ENCODE results near the gene JPT2. TPM values are rescaled to one million over a fixed set of nuclear protein-coding genes. Genes with fewer than 3 reads are reported as not detected.

JPT2 gene
- total RNA-seq, result 10 to 100 TPM; 11.6 to 14.4 TPM
- total RNA-seq, result 21.1 to 53.8 reads per million in 2 donors

DNA sequence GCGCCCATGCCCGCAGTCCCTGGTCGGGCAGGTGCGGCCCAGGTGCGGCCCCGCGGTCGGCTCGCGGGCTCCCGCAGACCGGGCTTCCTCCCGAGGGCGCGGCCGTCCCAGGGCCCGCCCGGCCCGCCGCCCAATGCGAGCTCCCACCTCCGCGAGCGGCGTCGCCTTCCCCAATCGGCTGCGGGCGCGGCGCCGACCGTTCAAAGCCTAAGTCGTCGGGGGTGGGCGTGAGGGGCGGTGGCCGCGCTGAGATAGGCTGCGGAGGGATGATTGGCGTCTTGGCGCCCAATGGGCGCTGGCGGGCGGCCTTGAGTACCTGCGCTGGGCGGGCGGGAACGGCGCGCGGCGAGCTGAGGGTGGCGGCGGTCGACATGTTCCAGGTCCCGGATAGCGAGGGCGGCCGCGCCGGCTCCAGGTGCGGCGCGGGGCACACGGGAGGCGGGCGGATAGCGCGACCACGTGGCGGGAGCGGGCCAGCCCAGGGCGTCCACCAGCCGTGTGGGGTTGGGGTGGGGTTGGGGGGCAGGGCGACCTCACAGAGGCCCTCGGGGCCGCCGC, at the start of gene JPT2:
TSS of gene JPT2 (plus strand) at position 338 of the 558 bp plus-strand sequence. CDS start at position 372, 34 bp downstream.
- peak; percentile 91 to 93 (median 92) for DNase-seq
- H3K36me3 Mint-ChIP-seq (ENCODE audit: low read depth), result peaks cover under 1% of the 10 kb centered on the region

DNA sequence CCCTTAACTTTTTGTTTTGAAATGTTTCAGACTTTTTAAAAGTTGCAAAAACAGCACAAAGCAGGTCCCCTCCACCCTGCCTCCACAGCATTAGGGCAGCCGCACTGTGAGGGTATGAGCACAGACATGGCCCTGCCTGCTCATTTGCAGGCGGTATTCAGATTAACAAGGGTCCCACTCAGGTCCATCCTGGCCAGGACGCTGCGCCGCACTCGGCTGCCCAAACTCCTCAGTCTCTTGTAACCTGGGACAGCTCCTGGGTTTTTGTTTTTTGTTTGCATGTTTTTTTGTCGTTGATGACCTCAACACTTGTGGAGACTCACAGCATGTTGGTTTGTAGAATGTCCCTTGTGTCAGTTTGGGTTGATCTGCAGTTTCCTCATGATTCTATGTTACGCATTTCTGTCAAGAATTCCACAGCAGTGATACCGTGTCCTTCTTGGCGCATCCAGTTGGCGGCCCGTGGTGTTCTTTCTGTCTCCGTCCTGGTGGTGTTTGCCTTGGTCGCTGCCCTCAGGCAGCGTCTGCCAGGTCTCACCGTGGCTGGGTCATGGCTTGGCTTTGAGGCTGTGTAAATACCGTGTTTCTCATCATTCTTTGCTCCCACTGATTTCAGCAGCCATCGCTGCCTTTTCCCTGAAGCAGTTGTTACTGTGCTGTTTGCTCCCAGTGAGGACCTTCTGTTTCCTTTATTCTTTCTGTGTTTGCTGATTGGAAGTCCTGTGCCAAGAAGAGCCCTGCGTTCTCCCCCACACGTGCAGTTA, 47.4 kb upstream of the JPT2 start:
- no peak overlapping the region for H3K4me3 Mint-ChIP-seq
- ATAC-seq (no peak), DNase-seq (no peak)
- H3K27ac Mint-ChIP-seq, result peak overlapping the region; percentile 54
- peaks cover 5% of the 10 kb centered on the region for H3K36me3 Mint-ChIP-seq (ENCODE audit: low read depth)
- no peaks in the 10 kb centered on the region for H3K9me3 ChIP-seq (ENCODE audit: control insufficient read depth, low read length, poor library complexity, severe bottlenecking)
- H3K4me1 Mint-ChIP-seq, result peaks cover 18% of the 10 kb centered on the region
- no peaks in the 10 kb centered on the region for H3K27me3 Mint-ChIP-seq

More for the DNA sequence above, at the start of gene JPT2:
- H3K27ac Mint-ChIP-seq, result peak within 1 kb of the TSS; percentile 87
- ATAC-seq, result peak; percentile 98
- H3K9me3 ChIP-seq (ENCODE audit: control insufficient read depth, low read length, poor library complexity, severe bottlenecking), result no peaks in the 10 kb centered on the region
- H3K4me1 Mint-ChIP-seq, result peaks cover 24% of the 10 kb centered on the region
- no peaks in the 10 kb centered on the region for H3K27me3 Mint-ChIP-seq
- H3K4me3 Mint-ChIP-seq, result peak within 1 kb of the TSS; percentile 92

DNA sequence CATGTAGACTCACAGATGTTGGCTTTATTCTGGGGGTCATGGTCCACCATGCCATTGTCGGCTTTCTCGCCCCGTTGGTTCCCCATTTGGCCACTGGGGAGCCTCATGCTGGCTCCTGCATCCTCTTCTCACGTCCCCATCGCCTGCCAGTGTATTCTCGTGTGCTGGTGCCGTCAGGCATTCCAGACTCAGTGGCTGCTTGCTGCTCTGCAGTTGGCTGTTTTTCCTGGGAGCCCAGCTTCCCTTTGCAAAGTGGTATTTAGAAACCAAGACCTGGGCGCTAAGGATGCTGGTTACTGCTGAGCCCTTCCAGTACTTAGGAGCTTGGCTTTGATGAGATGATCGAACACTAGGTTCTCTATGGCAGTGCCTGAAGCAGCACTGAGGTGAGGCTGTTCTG, 46.8 kb upstream of the JPT2 start:
- H3K27ac Mint-ChIP-seq, result peak overlapping the region; percentile 54
- peaks cover 5% of the 10 kb centered on the region for H3K36me3 Mint-ChIP-seq (ENCODE audit: low read depth)
- no peaks in the 10 kb centered on the region for H3K27me3 Mint-ChIP-seq
- no peak for ATAC-seq
- H3K4me1 Mint-ChIP-seq, result peaks cover 19% of the 10 kb centered on the region
- DNase-seq, result no peak
- no peak overlapping the region for H3K4me3 Mint-ChIP-seq
- no peaks in the 10 kb centered on the region for H3K9me3 ChIP-seq (ENCODE audit: control insufficient read depth, low read length, poor library complexity, severe bottlenecking)

- no peak for DNase-seq
- H3K36me3 Mint-ChIP-seq (ENCODE audit: low read depth), result peaks cover 5% of the 10 kb centered on the region
- H3K27me3 Mint-ChIP-seq, result no peaks in the 10 kb centered on the region
- H3K9me3 ChIP-seq (ENCODE audit: control insufficient read depth, low read length, poor library complexity, severe bottlenecking), result no peaks in the 10 kb centered on the region
- no peak overlapping the region for H3K4me3 Mint-ChIP-seq
- H3K27ac Mint-ChIP-seq, result no peak overlapping the region
- peaks cover 19% of the 10 kb centered on the region for H3K4me1 Mint-ChIP-seq
- ATAC-seq, result no peak
These were observed 46.0 kb upstream of the JPT2 start for GRCh38 chr16:1631931-1632637.

GRCh38 chr16:1632638-1632970, 45.5 kb upstream of the JPT2 start:
- Mint-ChIP-seq H3K27ac (no peak overlapping the region), H3K4me1 (peaks cover 19% of the 10 kb centered on the region), H3K36me3 (ENCODE audit: low read depth) (peaks cover 5% of the 10 kb centered on the region), H3K4me3 (no peak overlapping the region), H3K27me3 (no peaks in the 10 kb centered on the region)
- H3K9me3 ChIP-seq (ENCODE audit: control insufficient read depth, low read length, poor library complexity, severe bottlenecking), result no peaks in the 10 kb centered on the region
- ATAC-seq (no peak), DNase-seq (no peak)

DNA sequence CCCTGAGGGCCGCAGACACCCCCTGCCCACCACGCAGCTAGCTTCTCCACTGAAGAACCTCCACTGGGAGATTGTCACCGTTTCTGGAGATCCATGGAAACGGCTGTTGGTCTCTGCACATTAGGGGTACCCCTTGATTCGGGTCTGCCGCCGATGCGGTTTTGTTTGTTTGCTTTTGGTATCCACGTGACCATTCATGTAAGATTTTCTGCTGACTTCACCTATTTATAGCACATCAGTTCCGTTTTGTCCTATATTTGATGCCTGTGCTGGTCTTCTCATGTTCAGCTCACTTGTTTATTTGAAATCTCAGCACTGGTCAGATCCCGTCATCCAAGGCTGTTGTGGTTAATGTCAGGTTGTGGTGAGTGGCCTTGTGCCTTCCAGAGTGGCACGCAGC, 44.8 kb upstream of the JPT2 start:
- no peaks in the 10 kb centered on the region for H3K27me3 Mint-ChIP-seq
- H3K27ac Mint-ChIP-seq, result no peak overlapping the region
- H3K4me1 Mint-ChIP-seq, result peaks cover 22% of the 10 kb centered on the region
- no peak overlapping the region for H3K4me3 Mint-ChIP-seq
- ATAC-seq (no peak), DNase-seq (no peak)
- peaks cover 10% of the 10 kb centered on the region for H3K36me3 Mint-ChIP-seq (ENCODE audit: low read depth)
- no peaks in the 10 kb centered on the region for H3K9me3 ChIP-seq (ENCODE audit: control insufficient read depth, low read length, poor library complexity, severe bottlenecking)

- no peak overlapping the region for H3K4me3 Mint-ChIP-seq
These were observed 43.5 kb upstream of the JPT2 start for GRCh38 chr16:1634541-1634940.

GRCh38 chr16:1635070-1635469, 43.0 kb upstream of the JPT2 start:
- Mint-ChIP-seq H3K4me3 (no peak overlapping the region), H3K27ac (no peak overlapping the region), H3K36me3 (ENCODE audit: low read depth) (peaks cover 8% of the 10 kb centered on the region), H3K27me3 (no peaks in the 10 kb centered on the region), H3K4me1 (peaks cover 17% of the 10 kb centered on the region)
- ATAC-seq, result no peak
- no peak for DNase-seq
- H3K9me3 ChIP-seq (ENCODE audit: control insufficient read depth, low read length, poor library complexity, severe bottlenecking), result no peaks in the 10 kb centered on the region

More at GRCh38 chr16:1634541-1634940, 43.5 kb upstream of the JPT2 start:
- Mint-ChIP-seq H3K27ac (no peak overlapping the region), H3K4me1 (peaks cover 19% of the 10 kb centered on the region), H3K27me3 (no peaks in the 10 kb centered on the region), H3K36me3 (ENCODE audit: low read depth) (peaks cover 8% of the 10 kb centered on the region)
- DNase-seq (no peak), ATAC-seq (no peak)
- H3K9me3 ChIP-seq (ENCODE audit: control insufficient read depth, low read length, poor library complexity, severe bottlenecking), result no peaks in the 10 kb centered on the region

GRCh38 chr16:1637526-1637925, 40.6 kb upstream of the JPT2 start:
- H3K4me3 Mint-ChIP-seq, result no peak overlapping the region
- H3K27me3 Mint-ChIP-seq, result no peaks in the 10 kb centered on the region
- no peak for ATAC-seq
- H3K27ac Mint-ChIP-seq, result no peak overlapping the region
- no peak for DNase-seq
- peaks cover 12% of the 10 kb centered on the region for H3K36me3 Mint-ChIP-seq (ENCODE audit: low read depth)
- peaks cover 11% of the 10 kb centered on the region for H3K4me1 Mint-ChIP-seq
- H3K9me3 ChIP-seq (ENCODE audit: control insufficient read depth, low read length, poor library complexity, severe bottlenecking), result no peaks in the 10 kb centered on the region

DNA sequence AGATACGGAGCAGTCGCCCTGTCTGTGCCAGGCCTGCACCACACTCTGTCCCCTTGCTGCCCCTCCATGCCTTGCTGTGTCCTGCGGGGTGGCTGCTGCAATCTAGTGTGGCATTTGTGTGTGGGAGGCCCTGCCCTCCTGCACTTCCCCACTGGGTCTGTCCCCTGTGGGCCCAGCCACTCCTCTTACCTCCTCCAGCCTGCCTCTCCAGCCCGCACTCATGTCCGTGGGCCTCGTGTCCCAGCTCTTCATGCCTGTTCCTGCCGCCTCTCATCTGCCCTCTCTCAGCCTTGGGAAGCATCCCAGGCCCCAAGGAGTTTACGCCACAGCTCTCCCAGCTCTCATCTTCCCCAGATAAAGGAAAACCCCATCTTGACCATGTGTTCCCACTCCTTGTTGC, 39.3 kb upstream of the JPT2 start:
- Mint-ChIP-seq H3K4me1 (peaks cover 15% of the 10 kb centered on the region), H3K4me3 (no peak overlapping the region), H3K27ac (no peak overlapping the region), H3K36me3 (ENCODE audit: low read depth) (peaks cover 12% of the 10 kb centered on the region), H3K27me3 (no peaks in the 10 kb centered on the region)
- DNase-seq (no peak), ATAC-seq (no peak)
- H3K9me3 ChIP-seq (ENCODE audit: control insufficient read depth, low read length, poor library complexity, severe bottlenecking), result no peaks in the 10 kb centered on the region

- H3K36me3 Mint-ChIP-seq (ENCODE audit: low read depth), result peaks cover 13% of the 10 kb centered on the region
- no peak overlapping the region for H3K4me3 Mint-ChIP-seq
These were observed 38.8 kb upstream of the JPT2 start for GRCh38 chr16:1639282-1639681.

GRCh38 chr16:1639860-1640259, 38.2 kb upstream of the JPT2 start:
- Mint-ChIP-seq H3K27ac (no peak overlapping the region), H3K4me1 (peaks cover 18% of the 10 kb centered on the region), H3K4me3 (no peak overlapping the region)

More at GRCh38 chr16:1639282-1639681, 38.8 kb upstream of the JPT2 start:
- H3K27ac Mint-ChIP-seq, result no peak overlapping the region
- H3K4me1 Mint-ChIP-seq, result peaks cover 18% of the 10 kb centered on the region
- ATAC-seq (no peak), DNase-seq (no peak)
- no peaks in the 10 kb centered on the region for H3K9me3 ChIP-seq (ENCODE audit: control insufficient read depth, low read length, poor library complexity, severe bottlenecking)
- H3K27me3 Mint-ChIP-seq, result no peaks in the 10 kb centered on the region

GRCh38 chr16:1640261-1640941, 37.7 kb upstream of the JPT2 start:
- ATAC-seq (no peak), DNase-seq (no peak)
- Mint-ChIP-seq H3K4me3 (no peak overlapping the region), H3K4me1 (peaks cover 18% of the 10 kb centered on the region), H3K36me3 (ENCODE audit: low read depth) (peaks cover 13% of the 10 kb centered on the region), H3K27me3 (no peaks in the 10 kb centered on the region), H3K27ac (no peak overlapping the region)
- no peaks in the 10 kb centered on the region for H3K9me3 ChIP-seq (ENCODE audit: control insufficient read depth, low read length, poor library complexity, severe bottlenecking)

More at GRCh38 chr16:1639860-1640259, 38.2 kb upstream of the JPT2 start:
- DNase-seq (no peak), ATAC-seq (no peak)
- H3K9me3 ChIP-seq (ENCODE audit: control insufficient read depth, low read length, poor library complexity, severe bottlenecking), result no peaks in the 10 kb centered on the region
- Mint-ChIP-seq H3K36me3 (ENCODE audit: low read depth) (peaks cover 13% of the 10 kb centered on the region), H3K27me3 (no peaks in the 10 kb centered on the region)
